ENCODE measurements around the gene MMAB. TPM values are rescaled to one million over a fixed set of nuclear protein-coding genes. Genes with fewer than 3 reads are reported as not detected.

Gene MMAB
- total and polyA plus RNA-seq, 2 experiments from 2014 or later, result 46.6 to 80.8 TPM

DNA sequence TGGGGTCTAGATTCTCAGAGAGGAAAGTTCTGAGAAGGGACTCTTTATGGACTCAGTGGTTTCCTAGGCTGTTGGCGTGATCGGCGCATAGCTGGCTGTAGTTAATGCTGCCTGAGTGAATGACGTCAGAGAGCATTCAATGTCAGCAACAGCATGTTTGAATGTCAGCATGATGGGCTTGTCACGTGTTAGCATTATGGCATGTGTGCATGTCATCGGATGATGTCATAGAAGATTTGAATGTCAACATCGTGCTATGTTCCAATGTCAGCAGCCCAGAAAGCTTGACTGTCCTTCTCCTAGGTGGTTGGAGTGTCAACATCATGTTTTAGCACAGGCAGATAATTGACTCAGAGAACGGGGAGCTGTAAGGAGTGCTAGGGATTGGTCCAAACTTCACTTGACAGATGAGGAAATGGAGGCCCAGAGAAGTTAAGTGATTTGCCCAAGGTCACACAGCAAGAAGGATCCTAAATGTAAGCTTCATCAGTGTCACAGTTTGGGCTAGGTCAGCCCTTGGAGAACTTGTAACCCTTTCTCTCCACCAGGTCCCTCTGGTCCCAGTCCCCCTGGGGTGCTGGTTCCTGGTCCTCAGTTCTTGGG lies 45.8 kb upstream of the MMAB start:
- Histone ChIP-seq H3K27ac (no peak overlapping the region), H4K20me1 (ENCODE audit: insufficient read depth, poor library complexity, severe bottlenecking) (no peaks in the 10 kb centered on the region), H2AFZ (no peak overlapping the region), H3K9me2 (replicated peaks; ENCODE audit: insufficient read depth) (no peaks in the 10 kb centered on the region), H3K27me3 (peaks cover 23% of the 10 kb centered on the region), H3K4me3 (no peak overlapping the region), H3K79me2 (no peaks in the 10 kb centered on the region), H3K9me3 (ENCODE audit: low read depth) (no peaks in the 10 kb centered on the region), H3K36me3 (replicated peaks; ENCODE audit: insufficient read depth, low read depth) (no peaks in the 10 kb centered on the region), H3K4me1 (ENCODE audit: insufficient read depth) (peaks cover 4% of the 10 kb centered on the region), H3K4me2 (no peak overlapping the region)
- no peak for TF ChIP-seq EZH2 (IDR thresholded peaks at IDR 0.05; ENCODE audit: borderline replicate concordance)
- TF ChIP-seq, protein P1, sequence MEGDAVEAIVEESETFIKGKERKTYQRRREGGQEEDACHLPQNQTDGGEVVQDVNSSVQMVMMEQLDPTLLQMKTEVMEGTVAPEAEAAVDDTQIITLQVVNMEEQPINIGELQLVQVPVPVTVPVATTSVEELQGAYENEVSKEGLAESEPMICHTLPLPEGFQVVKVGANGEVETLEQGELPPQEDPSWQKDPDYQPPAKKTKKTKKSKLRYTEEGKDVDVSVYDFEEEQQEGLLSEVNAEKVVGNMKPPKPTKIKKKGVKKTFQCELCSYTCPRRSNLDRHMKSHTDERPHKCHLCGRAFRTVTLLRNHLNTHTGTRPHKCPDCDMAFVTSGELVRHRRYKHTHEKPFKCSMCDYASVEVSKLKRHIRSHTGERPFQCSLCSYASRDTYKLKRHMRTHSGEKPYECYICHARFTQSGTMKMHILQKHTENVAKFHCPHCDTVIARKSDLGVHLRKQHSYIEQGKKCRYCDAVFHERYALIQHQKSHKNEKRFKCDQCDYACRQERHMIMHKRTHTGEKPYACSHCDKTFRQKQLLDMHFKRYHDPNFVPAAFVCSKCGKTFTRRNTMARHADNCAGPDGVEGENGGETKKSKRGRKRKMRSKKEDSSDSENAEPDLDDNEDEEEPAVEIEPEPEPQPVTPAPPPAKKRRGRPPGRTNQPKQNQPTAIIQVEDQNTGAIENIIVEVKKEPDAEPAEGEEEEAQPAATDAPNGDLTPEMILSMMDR (IDR thresholded peaks at IDR 0.05; ENCODE audit: poor library complexity), result no peak
- no peak for TF ChIP-seq EZH2phosphoT487 (IDR thresholded peaks at IDR 0.05; ENCODE audit: low read depth, severe bottlenecking, unreplicated experiment)
- no peak for DNase-seq (ENCODE audit: low spot score)
- 93% methylated on average over 8 of the region's 8 CpGs for WGBS (ENCODE audit: low lambda C conversion rate, missing lambda C conversion rate)

DNA sequence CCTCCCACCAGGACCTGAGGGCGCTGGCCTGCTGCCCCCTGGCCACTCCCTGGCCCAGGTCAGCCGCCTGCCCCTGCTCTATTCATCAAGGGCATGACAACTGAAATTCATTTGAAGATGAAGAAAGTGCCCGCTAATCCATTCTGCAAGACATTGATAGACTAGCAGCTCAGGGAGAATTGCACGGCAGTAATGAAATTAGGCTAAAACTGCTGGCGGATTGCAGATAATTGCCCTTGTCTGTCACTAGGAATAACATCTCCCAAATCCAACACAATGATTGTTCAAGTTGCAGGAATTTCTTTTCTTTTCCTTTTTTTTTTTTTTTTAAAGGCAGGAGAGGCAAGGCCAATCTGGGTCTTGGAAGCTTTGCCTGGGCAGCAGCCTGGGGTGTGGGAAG lies 44.8 kb upstream of the MMAB start:
- H3K9me3 ChIP-seq (ENCODE audit: low read depth), result no peaks in the 10 kb centered on the region
- peaks cover 4% of the 10 kb centered on the region for H3K4me1 ChIP-seq (ENCODE audit: insufficient read depth)
- DNase-seq (ENCODE audit: low spot score), result no peak
- TF ChIP-seq EZH2 (IDR thresholded peaks at IDR 0.05; ENCODE audit: borderline replicate concordance) (no peak), EZH2phosphoT487 (IDR thresholded peaks at IDR 0.05; ENCODE audit: low read depth, severe bottlenecking, unreplicated experiment) (no peak)
- TF ChIP-seq, protein P1 (IDR thresholded peaks at IDR 0.05; ENCODE audit: poor library complexity), result no peak
- H3K79me2 ChIP-seq, result no peaks in the 10 kb centered on the region
- H4K20me1 ChIP-seq (ENCODE audit: insufficient read depth, poor library complexity, severe bottlenecking), result no peaks in the 10 kb centered on the region
- peaks cover 23% of the 10 kb centered on the region for H3K27me3 ChIP-seq
- H3K4me2 ChIP-seq, result no peak overlapping the region
- 77% methylated on average over 5 of the region's 5 CpGs for WGBS (ENCODE audit: low lambda C conversion rate, missing lambda C conversion rate)
- H3K36me3 ChIP-seq (replicated peaks; ENCODE audit: insufficient read depth, low read depth), result no peaks in the 10 kb centered on the region
- H3K27ac ChIP-seq, result no peak overlapping the region
- no peak overlapping the region for H3K4me3 ChIP-seq
- H2AFZ ChIP-seq, result no peak overlapping the region
- H3K9me2 ChIP-seq (replicated peaks; ENCODE audit: insufficient read depth), result no peaks in the 10 kb centered on the region

DNA sequence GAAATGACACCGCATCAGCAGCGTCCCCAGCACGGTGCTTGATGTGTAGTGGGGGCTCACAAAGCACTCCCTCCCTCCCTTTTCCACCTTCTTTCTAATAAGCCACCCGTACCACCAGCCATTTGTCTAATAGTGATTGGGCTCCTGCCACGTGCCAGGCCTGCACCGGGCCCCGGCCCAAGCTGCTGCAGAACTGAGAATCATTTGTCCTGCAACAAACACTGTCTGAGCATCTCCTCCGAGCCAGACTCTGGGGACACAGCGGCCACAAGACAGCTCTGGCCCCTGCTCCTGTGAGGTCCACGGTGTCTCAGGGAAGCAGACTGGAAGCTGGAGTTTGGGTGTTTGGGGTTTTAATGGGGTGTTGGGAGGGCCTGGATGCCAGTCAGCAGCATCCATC lies 44.2 kb upstream of the MMAB start:
- WGBS (ENCODE audit: low lambda C conversion rate, missing lambda C conversion rate), result 90% methylated on average over 10 of the region's 10 CpGs
- Histone ChIP-seq H3K9me3 (ENCODE audit: low read depth) (no peaks in the 10 kb centered on the region), H3K79me2 (no peaks in the 10 kb centered on the region), H3K27me3 (peaks cover 23% of the 10 kb centered on the region), H2AFZ (no peak overlapping the region), H3K27ac (no peak overlapping the region), H4K20me1 (ENCODE audit: insufficient read depth, poor library complexity, severe bottlenecking) (no peaks in the 10 kb centered on the region), H3K9me2 (replicated peaks; ENCODE audit: insufficient read depth) (no peaks in the 10 kb centered on the region), H3K4me1 (ENCODE audit: insufficient read depth) (peaks cover 4% of the 10 kb centered on the region), H3K4me2 (no peak overlapping the region), H3K36me3 (replicated peaks; ENCODE audit: insufficient read depth, low read depth) (no peaks in the 10 kb centered on the region), H3K4me3 (no peak overlapping the region)
- TF ChIP-seq, protein P1 (IDR thresholded peaks at IDR 0.05; ENCODE audit: poor library complexity), result no peak
- TF ChIP-seq EZH2 (IDR thresholded peaks at IDR 0.05; ENCODE audit: borderline replicate concordance) (no peak), EZH2phosphoT487 (IDR thresholded peaks at IDR 0.05; ENCODE audit: low read depth, severe bottlenecking, unreplicated experiment) (no peak)
- DNase-seq (ENCODE audit: low spot score), result no peak

Measured in hepatocyte (in vitro differentiated cells).